ENCODE data around the gene SUFU.
"Not testable (repeated sequence)": the region's sequence is repeated elsewhere in the genome, so short reads cannot be mapped to it uniquely, and the experiment has no call there.

SUFU gene

GRCh38 chr10:102654969-102655368, 151.2 kb downstream of the SUFU start:
- DNase-seq, result no peak

GRCh38 chr10:102656026-102656425, 152.3 kb downstream of the SUFU start:
- no peak for DNase-seq

DNA sequence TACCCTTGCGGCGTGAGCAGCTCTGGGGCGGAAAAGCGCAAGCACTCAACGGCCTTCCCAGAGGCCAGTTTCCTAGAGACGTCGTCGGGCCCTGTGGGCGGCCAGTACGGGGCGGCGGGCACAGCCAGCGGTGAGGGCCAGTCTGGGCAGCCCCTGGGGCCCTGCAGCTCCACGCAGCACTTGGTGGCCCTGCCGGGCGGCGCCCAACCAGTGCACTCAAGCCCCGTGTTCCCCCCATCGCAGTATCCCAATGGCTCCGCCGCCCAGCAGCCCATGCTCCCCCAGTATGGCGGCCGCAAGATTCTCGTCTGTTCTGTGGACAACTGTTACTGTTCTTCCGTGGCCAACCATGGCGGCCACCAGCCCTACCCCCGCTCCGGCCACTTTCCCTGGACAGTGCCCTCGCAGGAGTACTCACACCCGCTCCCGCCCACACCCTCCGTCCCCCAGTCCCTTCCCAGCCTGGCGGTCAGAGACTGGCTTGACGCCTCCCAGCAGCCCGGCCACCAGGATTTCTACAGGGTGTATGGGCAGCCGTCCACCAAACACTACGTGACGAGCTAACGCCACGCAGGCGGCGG, 153.1 kb downstream of the SUFU start:
- DNase-seq, result no peak

DNA sequence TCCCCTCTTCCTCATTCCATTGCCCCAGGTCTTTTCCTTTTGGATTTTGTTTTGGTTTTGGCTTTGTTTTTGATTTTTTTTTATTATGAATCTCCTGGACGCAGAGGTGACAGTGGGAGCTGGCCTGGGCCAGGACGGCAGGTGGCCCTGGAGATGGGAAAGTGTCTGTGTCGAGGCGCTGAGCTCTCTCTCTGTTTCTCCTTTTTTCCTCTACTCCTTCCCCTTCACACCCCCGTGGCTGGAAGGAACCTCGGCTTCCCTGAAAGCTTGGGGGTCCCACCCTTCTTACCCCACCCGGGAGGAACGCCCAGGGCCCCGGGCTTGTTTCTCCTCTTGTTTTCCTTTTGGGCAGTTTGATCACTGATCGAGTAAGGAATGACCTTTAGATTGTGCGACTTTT, 153.7 kb downstream of the SUFU start:
- no peak for DNase-seq

DNA sequence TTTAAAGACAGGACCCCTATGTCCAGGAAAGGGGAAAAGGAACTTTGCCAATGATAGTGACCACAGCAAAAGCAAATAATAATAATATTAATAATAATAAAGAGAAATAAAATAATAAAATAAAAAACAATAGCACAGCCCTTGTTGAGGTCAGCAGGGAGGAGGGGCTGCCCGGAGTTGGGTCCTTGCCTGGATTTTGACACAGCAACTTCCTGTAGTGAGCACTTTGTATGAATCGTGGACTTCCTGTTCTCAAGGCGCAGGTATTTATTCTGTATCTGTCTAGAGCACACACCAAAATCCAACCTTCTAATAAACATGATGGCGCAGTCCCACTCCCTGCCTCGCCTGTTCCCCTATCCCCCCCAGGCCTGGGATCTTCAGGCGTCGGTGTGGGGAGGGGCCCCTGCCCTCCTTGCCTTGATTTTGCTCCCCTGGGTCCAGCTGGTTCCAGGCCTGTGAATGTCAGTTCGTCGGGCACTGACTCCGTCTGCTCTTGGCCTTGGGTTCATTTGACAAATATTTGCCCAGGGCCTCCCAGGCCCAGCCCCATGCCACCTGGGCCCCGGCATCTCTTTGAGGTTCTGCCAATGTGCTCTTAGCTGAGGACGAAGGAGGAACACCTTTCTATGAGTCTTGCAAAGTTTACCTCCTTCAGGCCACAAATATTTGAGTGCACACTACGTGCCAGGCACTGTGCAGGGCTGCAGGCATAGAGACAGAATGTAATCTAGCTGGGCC, 154.4 kb downstream of the SUFU start:
- no peak for DNase-seq

DNA sequence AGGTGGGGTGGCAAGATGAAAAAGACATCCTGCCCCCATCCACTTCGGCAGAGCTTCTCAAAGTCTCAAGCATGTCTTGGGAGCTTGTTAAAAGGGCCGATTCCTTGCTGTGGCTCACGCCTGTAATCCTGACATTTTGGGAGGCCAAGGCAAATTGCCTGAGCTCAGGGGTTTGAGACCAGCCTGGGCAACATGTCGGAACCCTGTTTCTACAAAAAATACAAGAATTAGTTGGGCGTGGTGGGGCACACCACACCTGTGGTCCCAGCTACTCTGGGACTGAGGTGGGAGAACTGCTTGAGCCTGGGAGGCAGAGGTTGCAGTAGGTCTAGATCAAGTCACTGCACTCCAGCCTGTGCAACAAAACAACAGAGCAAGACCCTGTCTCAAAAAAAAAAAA, 155.0 kb downstream of the SUFU start:
- DNase-seq, result no peak

DNA sequence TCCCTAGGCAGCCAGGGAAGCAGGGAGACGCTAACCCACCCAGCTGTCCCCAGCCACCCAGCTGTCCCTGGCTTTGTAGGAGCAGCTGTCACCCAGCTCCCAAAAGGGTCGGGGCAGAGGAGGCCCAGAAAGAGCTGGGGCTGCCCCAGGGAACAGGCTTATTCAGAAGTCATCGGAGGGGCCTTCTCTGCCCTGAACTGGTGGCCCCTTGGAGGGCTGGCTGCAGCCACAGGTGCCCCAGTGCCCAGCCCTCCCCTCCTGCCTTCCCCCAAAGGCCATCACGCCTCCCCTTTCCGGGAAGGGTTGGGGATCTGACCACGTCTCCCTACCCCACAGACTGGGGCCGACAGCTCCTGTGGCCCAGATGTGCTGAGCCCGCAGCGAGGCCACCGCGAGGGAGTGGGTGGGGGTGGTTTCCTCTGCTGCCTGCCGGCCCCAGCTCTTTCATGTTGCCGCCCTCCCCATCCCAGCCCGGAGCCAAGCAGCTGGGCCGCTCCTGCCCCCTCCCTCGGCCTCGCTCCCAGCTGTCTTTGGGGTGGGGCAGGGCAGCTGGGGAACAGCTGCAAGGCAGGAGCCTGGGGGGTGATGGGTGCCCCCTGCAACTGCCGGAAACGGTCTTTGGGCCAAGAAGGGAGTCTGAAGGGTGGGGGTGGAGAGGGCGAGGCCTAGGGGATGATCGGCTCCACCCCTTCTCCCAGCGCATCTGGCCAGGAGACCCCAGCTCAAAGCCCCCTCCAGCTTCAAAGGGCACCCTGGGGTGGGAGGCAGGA, 157.3 kb downstream of the SUFU start:
- DNase-seq, result no peak

DNA sequence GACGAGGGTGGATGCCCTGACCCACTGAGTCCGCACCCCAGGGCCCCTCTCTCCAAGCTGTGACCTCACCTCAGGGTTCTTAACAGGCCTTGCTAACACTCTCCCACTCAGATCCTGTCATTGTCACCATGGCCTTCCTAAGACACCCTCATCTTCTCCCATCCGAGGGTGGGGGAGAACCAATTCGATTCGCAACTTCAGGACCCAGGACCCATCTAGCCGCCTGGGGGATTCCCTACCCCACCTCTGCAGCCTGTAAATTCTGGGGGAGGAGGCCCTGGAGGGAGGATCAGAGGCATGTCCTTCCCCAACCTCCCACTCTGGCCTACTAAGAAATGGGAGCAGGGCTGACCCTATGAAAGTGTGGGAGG, 157.9 kb downstream of the SUFU start:
- no peak for DNase-seq

DNA sequence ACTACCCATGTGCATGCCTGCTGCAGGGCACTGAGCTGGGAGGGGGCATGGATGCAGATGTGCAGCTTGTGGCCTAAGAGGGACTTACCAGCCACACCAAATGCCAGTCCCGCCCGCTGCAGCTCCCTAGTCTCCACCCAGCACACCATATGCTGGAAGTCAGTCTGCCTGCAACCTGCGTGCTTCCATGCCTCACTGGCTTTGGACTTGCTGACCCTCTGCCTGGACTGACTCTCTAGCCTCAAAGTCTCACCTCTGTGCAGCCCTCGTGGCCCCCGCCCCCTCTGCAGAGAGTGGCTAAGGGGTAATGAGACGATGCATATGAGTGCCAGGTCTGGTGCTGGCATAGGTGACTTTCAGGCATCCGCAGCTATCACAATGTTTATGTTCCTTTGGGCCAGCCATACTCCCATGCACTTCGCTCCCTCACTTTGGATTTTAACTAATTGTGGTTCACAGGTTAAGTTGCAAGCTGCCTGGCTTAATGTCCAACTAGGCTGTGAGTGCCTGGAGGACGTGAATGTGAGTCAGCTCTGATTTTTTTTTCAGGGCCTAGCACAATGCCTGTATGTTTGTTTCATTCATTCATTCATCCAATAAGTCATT, 162.2 kb downstream of the SUFU start:
- no peak for DNase-seq

DNA sequence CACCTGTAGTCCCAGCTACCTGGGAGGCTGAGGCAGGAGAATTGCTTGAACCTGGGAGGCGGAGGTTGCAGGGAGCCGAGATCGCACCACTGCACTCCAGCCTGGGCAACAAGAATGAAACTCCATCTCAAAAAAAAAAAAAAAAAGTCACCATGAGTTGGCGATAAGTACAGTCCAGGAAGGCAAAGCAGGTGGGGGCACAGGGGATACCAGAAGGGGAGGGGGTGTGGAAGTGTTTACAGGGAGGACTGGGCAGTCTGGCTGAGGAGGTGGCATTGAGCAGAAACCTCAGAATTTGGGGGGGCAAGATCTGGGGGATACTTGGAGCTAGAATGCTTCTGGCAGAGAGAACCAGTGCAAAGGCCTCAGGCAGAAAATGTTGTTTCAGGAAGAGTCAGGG, 163.6 kb downstream of the SUFU start:
- DNase-seq, result not testable (repeated sequence)

- DNase-seq, result no peak
Observed at GRCh38 chr10:102668326-102669107, 164.7 kb downstream of the SUFU start.

GRCh38 chr10:102669206-102670064, 165.7 kb downstream of the SUFU start:
- DNase-seq, result no peak

DNA sequence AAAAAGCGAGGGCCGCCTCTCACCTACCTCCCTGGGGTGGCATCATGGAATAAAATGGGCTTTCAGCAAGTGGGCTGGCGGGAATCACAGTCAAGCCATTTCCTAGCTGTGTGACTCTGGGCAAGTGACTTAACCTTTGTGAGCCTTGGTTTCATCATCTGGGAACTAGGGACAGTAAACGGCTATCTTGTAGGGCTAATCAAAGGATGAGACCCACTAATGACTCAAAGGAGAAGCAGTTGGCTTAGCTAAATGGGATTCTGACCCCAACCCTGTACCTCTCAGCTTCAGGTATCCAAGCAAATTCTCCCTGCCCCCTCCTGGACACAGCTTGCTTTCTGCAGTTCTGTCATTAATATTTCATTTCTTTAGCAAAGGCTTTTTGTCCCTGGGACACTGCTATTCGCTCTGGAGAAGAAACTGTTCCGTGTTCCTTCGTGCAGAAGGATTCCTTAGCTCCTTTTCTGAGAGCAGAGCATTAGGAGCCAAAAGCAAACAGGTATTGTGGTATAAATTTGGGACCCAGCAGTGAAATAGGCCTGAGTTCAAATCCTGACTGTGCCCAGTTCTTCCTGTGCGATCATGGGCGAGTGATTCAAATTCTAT, 166.4 kb downstream of the SUFU start:
- no peak for DNase-seq

- no peak for DNase-seq
Observed at GRCh38 chr10:102670871-102671434, 167.2 kb downstream of the SUFU start.

DNA sequence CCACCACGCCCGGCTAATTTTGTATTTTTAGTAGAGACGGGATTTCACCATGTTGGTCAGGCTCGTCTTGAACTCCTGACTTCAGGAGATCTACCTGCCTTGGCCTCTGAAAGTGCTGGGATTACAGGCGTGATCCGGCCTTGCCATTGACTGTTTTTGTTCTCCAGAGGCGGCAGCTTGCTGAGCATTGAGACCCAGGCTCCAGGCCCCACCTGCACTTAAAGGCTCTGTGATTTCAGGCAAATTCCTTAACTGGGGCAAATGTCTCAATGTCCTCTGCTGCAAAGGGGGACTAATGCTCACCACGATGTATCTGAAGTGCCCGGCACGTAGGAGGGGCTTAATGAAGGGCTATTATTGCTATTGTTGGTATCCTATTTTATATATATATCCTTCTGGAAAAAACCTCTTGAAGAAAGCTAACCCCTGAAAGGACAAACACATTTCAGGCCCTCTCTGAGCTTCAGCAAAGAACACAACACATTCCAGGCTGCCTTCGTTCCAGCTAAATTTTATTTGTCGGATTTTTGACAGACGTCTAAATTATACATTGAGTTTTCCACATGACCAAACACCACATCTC, 169.6 kb downstream of the SUFU start:
- no peak for DNase-seq

DNA sequence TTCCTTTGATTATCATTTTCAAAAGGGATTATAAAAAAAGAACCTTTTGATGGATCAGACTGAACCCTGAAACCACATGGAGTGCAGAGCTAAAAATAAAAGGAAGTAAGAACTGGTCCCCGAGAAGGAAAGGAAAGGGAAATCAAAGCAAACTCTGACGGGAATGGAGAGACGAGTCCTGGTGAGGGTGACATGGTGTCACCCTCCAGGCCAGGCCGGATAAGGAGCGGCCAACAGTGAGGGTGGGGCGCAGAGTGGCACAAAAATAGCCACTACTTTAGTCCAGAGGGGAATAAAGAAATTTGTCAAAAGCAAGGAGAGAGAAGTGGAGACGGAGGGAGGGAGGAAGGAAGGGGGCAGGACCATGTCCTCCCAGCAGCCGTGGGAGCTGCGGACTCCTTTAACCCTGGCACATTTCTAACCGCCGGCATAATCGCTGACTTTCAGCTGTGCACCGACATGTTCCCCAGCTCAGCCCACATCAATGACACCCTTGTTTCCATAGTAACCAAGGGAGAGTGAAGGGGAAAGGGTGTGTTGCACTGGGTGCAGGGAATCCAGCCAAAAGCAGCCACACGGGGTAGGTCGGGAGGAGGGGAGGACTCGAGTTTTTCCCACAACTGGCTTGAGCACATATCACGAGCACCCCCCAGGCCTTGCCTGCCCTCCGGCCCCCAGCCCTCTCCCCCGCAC, 170.2 kb downstream of the SUFU start:
- no peak for DNase-seq

DNA sequence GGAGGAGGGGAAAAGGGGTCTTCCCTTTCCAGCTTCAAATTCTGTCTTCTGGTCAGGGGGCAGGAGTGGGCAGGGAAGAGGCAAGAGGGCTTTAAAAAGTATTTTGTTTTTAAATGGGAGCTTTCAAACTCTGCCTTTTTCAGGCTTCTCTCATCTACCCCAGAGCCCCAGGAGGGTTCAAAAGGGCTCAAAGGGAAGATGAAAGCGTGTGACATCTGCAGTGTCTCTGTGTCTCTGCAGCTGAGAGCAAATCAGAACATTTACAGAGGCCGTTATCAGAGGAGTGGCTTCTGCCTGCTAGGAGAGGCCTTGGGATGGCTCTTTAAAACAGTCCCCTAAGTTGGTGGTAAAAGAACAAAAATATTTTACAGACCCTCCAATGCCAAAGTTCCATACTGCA, 170.8 kb downstream of the SUFU start:
- no peak for DNase-seq

DNA sequence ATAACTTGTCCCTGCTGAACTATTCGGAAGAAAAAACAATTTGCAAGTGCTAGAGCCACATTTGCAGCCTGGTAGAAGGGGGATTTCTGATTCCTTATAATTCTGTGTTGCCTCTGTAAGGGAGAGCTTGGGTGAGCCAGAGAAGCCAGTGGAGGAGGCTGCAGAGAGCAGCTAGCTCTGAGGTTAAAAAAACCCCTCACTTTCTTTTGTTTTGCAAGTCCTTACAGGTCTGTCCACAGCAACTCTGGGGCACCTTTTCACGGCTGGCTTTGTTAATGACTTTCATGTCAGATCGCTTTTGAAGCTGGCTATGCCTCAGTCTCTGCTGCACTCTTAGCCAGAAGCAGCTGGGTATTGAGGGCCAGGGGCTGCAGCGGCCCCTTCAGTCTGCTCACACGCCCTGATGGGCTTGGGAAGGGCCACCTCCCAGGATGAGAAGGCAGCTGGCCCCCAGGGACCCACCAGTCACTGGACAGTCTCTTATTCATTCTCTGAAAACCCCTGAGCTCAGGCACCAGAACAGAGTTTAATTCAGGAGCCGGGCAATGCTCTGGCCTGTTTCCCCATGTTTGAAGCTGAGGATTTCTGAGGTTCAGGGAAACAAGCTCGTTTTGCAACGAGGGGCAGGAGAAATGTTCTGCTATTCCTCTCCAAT, 171.4 kb downstream of the SUFU start:
- no peak for DNase-seq

- DNase-seq, result no peak
Observed at GRCh38 chr10:102675666-102676533, 172.1 kb downstream of the SUFU start.
